NT2/D1 (cell line): ENCODE measurements around the gene GGA3.
"Not testable (repeated sequence)": the region's sequence is repeated elsewhere in the genome, so short reads cannot be mapped to it uniquely, and the experiment has no call there.

Source experiments
- DNase-seq: peaks from one replicate; pipeline ENCODE4 v3.0.0-alpha.2; 2011; ENCODE audit warnings: low read depth, low spot score
- H3K27me3 ChIP-seq: 2 replicates; pipeline ENCODE4 v1.6.0; 2011; ENCODE audit warnings: mild to moderate bottlenecking; ENCODE audit not compliant: insufficient read length, insufficient read depth
- H3K36me3 ChIP-seq: 2 replicates; pipeline ENCODE4 v1.6.1; 2011; ENCODE audit warnings: mild to moderate bottlenecking, low read length, mixed read lengths; ENCODE audit not compliant: insufficient read depth, insufficient read length
- H3K4me1 ChIP-seq: 2 replicates; pipeline ENCODE4 v1.5.1; 2011; ENCODE audit not compliant: insufficient read depth, insufficient read length
- H3K4me3 ChIP-seq: 2 replicates; pipeline ENCODE4 v1.5.1; 2011; ENCODE audit warnings: low read depth; ENCODE audit not compliant: insufficient read length
- H3K9ac ChIP-seq: 2 replicates; pipeline ENCODE4 v1.6.0; 2011; ENCODE audit warnings: low read depth; ENCODE audit not compliant: insufficient read length
- H3K9me3 ChIP-seq: 2 replicates; pipeline ENCODE4 v1.5.1; 2011; ENCODE audit warnings: mild to moderate bottlenecking, low read length; ENCODE audit not compliant: insufficient read depth
- SUZ12 ChIP-seq: IDR thresholded peaks from 2 replicates; pipeline ENCODE4 v1.6.1; 2011; ENCODE audit not compliant: insufficient read length, insufficient read depth; ENCODE audit errors: extremely low read depth
- YY1 ChIP-seq: IDR thresholded peaks from 2 replicates; pipeline ENCODE4 v1.6.1; 2011; ENCODE audit not compliant: insufficient read length, insufficient read depth
- ZNF274 ChIP-seq: IDR thresholded peaks from 2 replicates; pipeline ENCODE4 v1.6.1; 2011; ENCODE audit warnings: mild to moderate bottlenecking, low read depth, low read length

The GGA3 gene

DNA sequence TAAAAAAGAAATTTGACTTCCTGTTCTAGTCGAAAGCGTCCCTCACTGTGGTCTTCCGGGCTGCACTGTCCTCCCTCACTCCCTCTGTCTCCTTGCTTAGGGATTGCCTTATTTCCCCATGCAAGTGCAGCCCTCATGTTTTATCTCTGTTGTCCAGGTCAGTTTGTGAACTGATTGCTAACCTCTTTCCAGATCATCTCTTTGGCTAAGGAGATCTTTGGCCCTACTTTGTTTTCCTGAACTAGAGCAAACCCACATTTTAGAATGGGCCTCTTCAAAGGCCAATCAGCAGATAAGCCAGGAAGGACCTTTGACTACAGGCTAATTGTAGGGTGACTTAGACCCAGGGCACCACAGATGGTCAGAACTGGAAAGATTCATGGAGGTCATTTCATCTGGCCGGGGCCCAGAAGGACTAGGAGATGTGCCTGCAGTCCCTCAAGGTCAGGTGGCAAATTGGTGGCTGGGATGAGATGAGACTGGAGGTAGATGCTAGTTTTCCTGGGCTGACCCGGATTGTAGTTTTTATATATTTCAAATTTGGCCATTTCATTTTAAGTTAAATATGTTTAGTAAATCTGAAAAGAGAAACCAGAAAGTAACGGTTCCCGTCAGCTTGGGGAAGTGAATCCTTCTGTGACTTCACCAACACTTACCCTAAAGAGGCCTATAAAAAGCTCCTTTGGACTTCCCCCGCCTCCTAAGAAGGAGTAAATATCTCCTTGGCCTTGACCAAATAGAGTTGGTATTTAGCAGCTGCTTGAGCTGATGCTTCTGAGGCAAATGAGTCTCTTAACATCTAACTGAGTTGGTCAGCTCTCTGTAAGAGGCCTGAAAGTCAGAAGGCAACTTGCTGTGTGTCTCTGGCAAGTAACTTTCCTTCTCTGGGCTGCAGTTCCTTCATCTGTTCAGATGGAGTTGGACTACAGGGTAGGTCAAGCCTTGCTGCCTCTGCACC is 34.1 kb upstream of the GGA3 start:
- TF ChIP-seq ZNF274 (no peak), YY1 (no peak)
- no peak for DNase-seq
- Histone ChIP-seq H3K4me3 (no peak overlapping the region), H3K9ac (no peak overlapping the region), H3K36me3 (no peaks in the 10 kb centered on the region), H3K9me3 (no peaks in the 10 kb centered on the region), H3K4me1 (no peaks in the 10 kb centered on the region), H3K27me3 (no peaks in the 10 kb centered on the region)

DNA sequence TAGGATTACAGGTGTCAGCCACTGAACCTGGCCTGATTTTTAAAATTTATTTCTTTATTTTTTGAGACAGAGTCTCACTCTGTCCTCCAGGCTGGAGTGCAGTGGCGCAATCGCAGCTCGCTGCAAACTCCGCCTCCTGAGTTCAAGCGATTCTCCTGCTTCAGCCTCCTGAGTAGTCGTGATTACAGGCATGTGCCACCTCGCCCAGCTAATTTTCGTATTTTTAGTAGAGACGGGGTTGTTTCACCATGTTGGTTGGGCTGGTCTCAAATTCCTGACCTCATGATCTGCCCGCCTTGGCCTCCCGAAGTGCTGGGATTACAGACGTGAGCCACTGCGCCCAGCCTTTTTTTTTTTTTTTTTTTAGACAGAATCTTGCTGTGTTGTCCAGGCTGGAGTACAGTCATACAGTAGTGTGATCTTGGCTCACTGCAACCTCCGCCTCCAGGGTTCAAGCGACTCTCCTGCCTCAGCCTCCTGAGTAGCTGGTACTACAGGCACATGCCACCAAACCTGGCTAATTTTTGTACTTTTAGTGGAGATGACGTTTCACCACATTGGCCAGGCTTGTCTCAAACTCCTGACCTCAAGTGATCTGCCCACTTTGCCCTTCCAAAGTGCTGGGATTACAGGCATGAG is 31.5 kb upstream of the GGA3 start:
- H3K4me1 ChIP-seq, H3K9me3 ChIP-seq, H3K36me3 ChIP-seq, H3K27me3 ChIP-seq, DNase-seq, H3K4me3 ChIP-seq, H3K9ac ChIP-seq: not testable (repeated sequence)

DNA sequence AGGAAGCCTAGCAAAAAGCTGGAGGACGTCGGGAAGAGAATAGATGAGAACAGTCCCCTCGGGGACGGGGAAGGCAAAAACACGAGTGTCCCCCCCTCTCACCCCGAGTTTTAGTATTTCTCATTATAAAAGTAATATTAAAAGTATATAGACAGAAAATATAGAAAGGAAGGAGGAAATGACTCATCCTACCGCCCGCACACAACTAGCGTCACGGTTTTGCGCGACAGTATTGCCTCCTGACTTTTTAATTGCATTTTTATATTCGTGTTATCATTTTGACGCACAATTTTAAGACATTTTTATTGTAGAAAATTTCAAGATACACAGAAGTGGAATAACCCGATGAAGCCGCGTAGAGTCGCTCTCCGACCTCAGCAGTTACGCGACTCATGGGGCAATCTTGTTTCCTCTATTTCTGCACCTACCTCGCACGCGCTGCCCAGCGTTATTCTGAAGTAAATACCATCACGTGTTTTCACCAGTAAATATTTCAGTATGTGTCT is 28.5 kb upstream of the GGA3 start:
- no peaks in the 10 kb centered on the region for H3K9me3 ChIP-seq
- peak overlapping the region; percentile 74 for H3K9ac ChIP-seq
- TF ChIP-seq ZNF274 (no peak), SUZ12 (no peak), YY1 (no peak)
- H3K27me3 ChIP-seq, result peaks cover 7% of the 10 kb centered on the region
- DNase-seq, result no peak
- no peaks in the 10 kb centered on the region for H3K4me1 ChIP-seq
- H3K4me3 ChIP-seq, result peak overlapping the region; percentile 93
- peaks cover 23% of the 10 kb centered on the region for H3K36me3 ChIP-seq

DNA sequence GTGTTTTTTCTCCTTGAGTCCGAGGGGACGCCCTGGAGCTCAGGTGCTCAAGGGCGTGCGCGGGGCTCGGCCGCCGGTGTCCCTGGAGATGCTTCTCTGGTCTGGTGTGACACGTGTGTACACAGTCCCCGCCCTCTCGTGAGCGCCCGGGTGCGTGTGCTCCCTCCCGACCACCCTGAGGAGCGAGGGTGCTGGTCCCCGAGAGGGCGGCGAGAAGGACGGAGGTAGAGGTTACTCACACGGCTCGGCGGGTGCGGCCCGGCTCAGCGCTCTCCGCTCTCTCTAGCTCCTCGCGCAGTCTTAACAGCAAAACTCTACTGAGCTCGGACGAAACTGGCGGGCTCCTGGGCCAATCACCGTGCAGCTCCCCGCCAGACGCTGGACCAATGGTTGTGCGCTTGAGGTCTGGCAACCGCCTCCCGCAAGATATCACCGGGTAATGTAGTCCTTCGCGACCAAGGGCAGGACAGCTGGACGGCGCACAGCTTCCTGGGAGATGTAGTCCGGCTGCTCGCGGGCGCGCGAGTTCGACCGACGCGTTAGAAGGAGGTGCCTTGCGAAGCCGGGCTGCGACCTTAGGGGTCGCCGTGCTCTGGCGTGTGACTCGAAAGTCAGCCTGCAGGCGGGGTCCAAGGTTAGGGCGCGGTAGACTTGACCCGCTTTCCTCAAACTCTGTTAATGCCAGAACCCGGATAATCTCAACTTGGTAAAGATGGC is 27.9 kb upstream of the GGA3 start, which contains the start of gene SLC25A19:
Gene SLC25A19, minus strand, starts transcription at position 319 of the 717 bp plus-strand sequence. CDS start 2,669 bp downstream, outside the sequence.
- Histone ChIP-seq H3K36me3 (peaks cover 26% of the 10 kb centered on the region), H3K27me3 (peaks cover 7% of the 10 kb centered on the region), H3K4me1 (no peaks in the 10 kb centered on the region), H3K4me3 (peak within 1 kb of the TSS; percentile 93), H3K9ac (peak within 1 kb of the TSS; percentile 81), H3K9me3 (no peaks in the 10 kb centered on the region)
- DNase-seq, result peak; percentile 97
- TF ChIP-seq SUZ12, result no peak
- no peak for TF ChIP-seq YY1
- TF ChIP-seq ZNF274, result no peak

DNA sequence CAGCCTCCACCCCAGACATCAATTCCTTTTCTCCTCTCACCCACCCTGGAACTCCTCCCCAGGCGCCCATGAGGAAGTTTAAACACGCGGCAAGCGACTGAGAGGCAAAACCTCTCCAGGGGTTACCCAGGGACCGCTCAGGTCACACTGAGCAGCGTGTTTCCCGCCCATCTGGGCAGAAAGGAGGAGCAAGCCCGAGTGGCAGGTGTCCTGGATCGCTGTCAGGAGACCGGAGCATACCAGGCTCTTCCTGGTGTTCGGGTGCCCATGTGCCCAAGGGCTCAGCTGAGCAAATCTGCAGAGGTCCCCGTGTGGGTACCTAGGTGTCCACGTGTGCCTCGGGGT is 27.3 kb upstream of the GGA3 start:
- peak overlapping the region; percentile 81 for H3K9ac ChIP-seq
- H3K9me3 ChIP-seq, result no peaks in the 10 kb centered on the region
- peaks cover 26% of the 10 kb centered on the region for H3K36me3 ChIP-seq
- peak overlapping the region; percentile 93 for H3K4me3 ChIP-seq
- TF ChIP-seq YY1 (no peak), SUZ12 (no peak)
- no peak for DNase-seq
- no peaks in the 10 kb centered on the region for H3K4me1 ChIP-seq
- H3K27me3 ChIP-seq, result peaks cover 7% of the 10 kb centered on the region

DNA sequence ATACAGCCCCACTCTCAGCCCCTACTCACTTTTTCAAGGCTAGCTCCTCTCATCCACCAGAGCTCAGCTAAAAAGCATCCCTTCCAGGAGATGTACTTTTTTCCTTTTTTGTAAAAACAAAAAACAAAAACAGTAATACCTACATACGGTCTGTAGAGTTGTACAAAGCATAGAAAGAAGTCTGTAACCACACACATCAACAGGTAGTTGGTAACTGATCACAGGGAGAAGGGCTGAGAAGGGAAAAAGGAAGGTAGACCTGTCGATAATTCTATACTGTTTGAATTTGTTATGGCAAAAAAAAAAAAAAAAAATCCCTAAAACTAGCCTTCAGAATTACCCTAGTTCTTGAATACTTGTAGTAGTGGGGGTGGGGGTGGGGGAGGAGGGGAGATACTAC is 27.0 kb upstream of the GGA3 start:
- Histone ChIP-seq H3K27me3 (peaks cover 7% of the 10 kb centered on the region), H3K36me3 (peaks cover 29% of the 10 kb centered on the region), H3K4me3 (peak overlapping the region; percentile 93), H3K9ac (no peak overlapping the region), H3K4me1 (no peaks in the 10 kb centered on the region), H3K9me3 (no peaks in the 10 kb centered on the region)
- no peak for TF ChIP-seq SUZ12
- no peak for TF ChIP-seq YY1
- no peak for TF ChIP-seq ZNF274
- DNase-seq, result no peak

DNA sequence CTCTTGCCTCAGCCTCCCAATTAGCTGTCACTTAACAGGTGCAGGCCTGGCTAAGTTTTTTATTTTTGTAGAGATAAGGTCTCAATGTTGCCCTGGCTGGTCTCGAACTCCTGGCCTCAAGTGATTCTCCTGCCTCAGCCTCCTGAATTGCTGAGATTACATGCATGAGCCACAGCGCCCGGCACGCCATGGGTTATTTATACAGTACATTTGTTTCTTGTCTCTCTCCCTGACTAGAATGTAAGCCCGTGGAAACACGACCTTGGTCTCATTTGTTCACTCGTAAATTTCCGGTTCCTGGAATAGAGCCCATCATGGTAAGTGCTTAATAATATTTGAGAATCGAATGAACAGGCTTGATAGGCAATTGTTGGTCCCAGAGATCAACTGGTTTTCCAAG is 25.8 kb upstream of the GGA3 start:
- Histone ChIP-seq H3K36me3 (peaks cover 34% of the 10 kb centered on the region), H3K4me3 (no peak overlapping the region), H3K4me1 (no peaks in the 10 kb centered on the region), H3K9ac (no peak overlapping the region), H3K9me3 (no peaks in the 10 kb centered on the region), H3K27me3 (peaks cover 7% of the 10 kb centered on the region)
- TF ChIP-seq ZNF274, result no peak
- no peak for TF ChIP-seq YY1
- no peak for TF ChIP-seq SUZ12
- no peak for DNase-seq
